ENCODE results near the gene PHLDA3.

Gene PHLDA3

DNA sequence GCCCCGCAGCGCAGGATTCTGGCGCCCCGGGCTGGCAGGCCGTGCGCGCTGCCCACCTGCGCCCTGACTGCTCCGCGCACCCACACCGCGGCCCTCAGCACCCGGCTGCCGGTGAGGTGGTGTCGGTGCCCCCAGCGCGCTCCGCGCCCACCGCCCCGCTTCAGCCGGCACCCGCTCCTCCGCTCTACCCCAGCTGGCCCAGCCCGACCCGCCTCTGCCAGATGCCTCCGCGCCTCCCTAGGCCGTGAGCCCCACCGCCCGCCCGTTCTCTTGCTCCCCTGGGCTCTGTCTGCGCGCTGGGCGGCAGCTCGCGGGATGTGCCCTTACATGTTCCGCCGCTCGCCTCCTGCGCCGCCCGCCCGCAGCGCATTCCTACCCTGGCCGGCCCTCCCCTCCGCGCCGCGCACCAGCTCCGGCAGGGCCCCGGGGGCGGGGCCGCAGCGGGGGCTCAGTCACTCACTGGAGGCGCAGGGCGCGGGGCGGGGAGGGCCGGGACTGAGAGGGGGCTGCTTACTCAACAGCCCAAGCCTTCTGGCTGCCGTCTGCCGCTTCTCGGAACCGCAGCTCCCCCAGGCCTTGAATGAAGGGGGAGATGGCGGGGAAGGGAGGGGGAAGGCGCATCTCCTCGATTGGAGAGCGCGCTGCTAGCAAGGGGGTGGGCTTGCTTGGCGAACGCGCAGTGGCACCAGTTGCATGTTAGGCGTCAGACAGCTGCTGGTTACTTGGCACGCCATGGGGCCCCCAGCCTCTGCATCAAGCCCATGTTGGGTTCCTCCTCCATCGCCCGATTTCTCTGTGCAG lies at the start of gene PHLDA3:
Gene PHLDA3 (minus strand): TSS at position 345 of the 801 bp plus-strand sequence. CDS start 402 bp downstream, outside the sequence.
- no peak for DNase-seq (ENCODE audit: low read depth)

DNA sequence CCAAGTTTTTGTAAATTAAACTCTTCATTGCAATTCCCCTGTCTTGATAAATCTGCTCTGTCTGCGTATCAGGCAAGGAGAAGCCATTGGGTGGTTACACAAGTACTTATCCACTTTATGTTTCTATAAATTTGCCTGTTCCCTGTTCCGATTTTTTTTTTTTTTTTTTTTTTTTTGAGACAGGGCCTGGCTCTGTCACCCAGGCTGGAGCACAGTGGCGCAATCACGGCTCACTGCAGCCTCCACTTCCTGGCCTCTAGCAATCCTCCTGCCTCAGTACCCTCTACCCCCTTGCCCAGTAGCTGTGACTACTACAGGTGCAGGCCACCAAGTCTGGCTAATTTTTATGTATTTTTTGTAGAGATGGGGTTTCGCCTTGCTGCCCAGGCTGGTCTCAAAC lies 49.1 kb upstream of the PHLDA3 start:
- no peak for DNase-seq (ENCODE audit: low read depth)

DNA sequence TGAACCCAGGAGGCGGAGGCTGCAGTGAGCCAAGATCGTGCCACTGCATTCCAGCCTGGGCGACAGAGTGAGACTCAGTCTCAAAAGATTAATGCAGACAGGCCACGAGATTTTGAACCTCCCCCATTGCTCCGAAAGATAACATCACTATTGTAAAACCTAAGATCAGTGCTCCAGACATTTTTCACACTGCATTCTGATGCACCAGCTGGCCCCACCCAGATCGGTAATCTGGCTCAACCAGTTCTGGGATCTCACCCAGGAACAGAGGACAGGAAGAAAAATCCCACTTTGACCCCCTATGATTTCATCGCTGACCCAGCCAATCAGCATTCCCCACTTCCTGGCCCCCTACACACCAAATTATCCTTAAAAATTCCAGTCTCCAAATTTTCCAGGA lies 48.6 kb upstream of the PHLDA3 start:
- no peak for DNase-seq (ENCODE audit: low read depth)

DNA sequence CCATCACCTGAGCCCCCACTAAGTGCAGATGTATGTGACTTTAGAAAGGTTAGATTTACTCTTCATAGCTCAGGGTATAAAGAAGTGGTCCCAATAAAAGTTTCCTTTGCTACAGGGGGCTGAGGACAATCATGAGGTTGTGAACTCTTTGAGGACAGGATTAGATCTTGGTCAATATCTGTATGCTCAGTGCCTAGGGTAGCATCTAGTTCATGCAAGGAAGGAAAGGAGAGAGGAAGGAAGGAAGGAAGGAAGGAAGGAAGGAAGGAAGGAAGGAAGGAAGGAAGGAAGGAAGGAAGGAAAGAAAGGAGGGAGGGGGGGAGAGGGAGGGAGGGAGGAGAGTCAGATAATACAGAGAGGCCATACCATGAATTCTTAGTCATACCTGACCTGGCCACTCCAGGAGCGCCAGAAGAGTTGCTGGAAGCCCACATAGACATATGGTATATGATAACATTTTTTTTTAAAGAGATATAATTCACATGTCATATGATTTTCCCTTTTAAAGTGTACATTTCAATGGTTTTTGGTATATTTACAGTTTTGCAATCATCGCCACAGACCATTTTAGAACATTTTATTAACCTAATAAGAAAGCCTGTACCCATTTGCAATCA lies 47.6 kb upstream of the PHLDA3 start:
- no peak for DNase-seq (ENCODE audit: low read depth)

DNA sequence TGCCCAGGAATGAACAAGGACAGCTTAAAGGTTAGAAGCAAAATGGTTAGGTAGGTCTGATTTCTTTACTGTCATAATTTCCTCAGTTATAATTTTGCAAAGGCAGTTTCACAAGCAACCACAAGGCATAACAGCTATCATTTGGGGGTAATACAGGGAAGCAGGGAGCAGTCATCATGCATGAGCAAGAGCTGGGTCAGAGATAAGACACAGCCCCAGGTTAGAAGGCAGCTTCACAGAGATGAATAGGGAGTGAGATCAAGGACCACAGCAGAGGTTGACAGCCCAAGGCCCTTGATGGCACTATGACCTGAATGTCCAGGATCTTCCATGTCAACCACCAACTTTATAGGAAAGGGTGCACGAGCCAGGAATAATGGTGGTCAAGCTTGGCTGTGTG lies 46.9 kb upstream of the PHLDA3 start:
- DNase-seq (ENCODE audit: low read depth), result no peak

DNA sequence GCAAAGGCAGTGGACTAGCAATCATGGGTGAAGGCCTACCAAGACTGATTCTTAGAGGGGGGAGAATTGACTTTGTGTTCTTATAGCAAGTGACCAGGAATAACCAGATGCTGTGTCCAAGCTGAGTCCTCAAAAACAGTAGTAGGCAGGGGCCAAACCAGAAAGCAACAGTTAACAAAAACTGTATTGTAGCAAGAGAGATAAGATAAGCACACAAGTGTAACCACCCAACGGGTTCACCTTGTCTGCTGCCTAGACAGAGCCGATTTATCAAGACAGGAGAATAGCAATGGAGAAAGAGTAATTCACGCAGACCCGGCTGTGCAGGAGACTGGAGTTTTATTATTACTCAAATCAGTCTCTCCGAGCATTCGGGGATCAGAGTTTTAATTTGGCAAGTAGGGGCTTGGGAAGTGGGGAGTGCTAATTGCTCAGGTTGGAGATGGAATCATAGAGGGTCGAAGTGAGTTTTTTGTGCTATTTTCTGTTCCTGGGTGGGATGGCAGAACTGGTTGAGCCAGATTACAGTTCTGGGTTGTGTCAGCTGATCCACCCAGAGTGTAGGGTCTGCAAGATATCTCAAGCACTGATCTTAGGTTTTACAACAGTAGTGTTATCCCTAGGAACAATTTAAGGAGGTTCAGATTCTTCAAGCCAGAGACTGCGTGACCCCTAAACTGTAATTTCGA lies 46.2 kb upstream of the PHLDA3 start:
- no peak for DNase-seq (ENCODE audit: low read depth)

DNA sequence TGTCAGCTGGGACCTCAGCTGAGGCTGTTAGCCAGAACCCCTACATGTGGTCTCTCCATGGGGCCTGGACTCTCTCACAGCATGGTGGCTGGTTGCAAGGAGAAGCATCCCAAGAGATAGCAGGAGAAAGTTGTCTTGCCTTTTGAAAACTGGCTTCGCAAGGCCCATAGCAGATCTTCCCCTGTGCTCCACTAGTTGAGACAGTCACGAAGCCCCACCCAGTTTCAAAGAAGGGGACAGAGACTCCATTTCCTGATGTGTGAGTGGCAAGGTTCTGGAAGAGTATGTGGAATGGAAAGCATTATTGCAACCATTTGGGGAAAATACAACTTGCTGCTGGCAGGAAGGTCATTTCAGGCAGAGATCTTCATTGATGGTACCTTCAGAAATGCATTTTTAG lies 45.5 kb upstream of the PHLDA3 start:
- no peak for DNase-seq (ENCODE audit: low read depth)

DNA sequence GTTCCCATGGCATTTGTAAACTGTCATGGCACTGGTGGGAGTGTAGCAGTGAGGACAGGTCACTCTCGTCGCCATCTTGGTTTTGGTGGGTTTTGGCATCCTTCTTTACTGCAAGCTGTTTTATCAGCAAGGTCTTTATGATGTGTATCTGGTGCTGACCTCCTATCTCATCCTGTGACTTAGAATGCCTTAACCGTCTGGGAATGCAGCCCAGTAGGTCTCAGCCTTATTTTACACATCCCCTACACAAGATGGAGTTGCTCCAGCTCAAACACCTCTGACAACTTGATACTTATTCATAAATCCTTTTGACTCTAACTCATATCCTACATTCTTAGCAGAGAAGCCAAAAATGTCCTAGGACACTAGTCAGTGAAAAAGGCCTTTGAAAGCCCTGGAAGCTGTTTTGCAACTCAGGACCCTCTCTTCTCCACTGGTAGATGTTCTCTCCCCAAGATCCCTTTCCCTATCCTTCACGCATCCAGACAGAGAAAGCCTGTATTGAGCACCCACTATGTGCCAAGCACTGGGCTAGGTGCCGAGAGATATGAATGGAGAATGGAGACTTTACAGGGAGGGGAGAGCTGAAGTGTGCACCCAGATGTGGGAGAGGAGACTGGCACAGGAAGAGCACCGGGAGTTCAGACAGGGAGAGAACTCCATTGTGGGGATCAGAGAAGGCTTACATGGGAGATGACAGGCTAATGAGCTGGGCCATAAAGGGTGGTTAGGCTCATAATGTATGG lies 44.7 kb upstream of the PHLDA3 start:
- DNase-seq (ENCODE audit: low read depth), result no peak

DNA sequence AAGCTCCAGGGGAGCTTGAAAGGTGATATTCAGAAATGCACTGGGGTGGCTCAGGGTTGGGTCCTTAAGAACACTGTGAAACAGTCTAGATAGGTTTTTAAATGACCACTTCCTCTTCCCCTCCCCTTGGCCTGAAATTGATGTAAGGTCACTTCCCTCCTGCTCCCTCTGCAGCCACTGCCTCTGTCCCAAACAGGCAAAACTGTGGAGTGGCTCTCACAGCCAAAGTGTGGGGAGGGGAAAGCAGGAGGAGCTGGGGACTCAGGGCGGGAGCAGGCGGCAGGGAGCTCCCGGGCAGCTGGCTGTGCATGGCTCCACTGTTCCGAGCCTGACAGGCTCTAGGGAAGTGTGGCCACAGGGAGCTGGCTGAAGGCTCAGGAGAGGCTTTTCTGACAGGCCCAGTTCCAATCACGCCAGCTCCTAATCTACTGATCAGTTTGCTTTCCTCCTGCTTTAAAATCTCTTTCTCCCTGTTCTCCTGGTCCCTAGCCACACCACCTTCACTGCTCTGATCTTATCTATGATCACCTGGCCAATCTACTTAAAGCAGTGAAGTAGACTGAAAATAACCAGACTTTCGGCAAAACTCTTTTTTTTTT lies 43.1 kb upstream of the PHLDA3 start:
- no peak for DNase-seq (ENCODE audit: low read depth)

DNA sequence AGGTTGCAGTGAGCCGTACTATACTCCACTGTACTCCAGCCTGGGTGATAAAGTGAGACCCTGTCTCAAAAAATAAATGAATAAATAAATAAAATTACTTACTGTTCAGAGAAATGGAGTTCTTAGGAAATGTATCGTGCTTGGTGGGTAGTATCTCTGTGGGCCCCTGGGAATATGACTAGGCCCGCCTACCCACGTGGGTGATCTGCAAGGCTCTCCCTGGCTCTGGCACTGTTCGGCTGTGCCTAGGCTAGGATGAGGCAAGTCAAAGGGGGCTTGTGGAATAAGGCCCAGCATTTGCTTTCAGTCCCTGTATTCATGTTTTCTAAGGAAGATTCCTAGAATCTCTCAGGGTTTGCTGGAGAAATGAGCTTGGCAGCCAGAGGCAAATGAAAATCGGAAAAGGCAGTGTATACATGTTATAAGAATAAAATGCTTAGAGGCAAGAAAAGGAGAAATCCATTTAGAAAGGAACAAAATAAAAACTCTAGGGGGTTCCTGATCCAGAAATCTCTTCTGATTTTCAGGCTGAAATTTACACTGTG lies 42.5 kb upstream of the PHLDA3 start:
- no peak for DNase-seq (ENCODE audit: low read depth)

DNA sequence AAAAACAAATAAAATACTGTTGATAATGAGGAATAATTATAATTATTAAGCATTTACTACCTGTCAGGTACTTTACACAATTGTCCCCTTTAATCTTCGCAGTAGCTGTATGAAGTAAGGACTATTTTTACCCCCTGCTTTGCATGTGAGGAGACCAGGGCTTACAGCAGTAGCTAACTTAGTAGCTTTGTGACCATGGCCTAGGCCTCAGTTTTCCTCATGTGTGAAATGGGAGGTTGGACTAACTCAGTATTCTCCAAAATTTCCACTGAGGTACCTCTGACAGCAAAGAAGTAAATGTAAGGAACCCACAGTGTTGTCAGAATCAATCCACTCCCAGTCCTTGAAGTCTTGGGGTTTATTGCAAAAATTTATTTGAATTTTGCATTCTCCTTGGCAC lies 41.7 kb upstream of the PHLDA3 start:
- DNase-seq (ENCODE audit: low read depth), result no peak

DNA sequence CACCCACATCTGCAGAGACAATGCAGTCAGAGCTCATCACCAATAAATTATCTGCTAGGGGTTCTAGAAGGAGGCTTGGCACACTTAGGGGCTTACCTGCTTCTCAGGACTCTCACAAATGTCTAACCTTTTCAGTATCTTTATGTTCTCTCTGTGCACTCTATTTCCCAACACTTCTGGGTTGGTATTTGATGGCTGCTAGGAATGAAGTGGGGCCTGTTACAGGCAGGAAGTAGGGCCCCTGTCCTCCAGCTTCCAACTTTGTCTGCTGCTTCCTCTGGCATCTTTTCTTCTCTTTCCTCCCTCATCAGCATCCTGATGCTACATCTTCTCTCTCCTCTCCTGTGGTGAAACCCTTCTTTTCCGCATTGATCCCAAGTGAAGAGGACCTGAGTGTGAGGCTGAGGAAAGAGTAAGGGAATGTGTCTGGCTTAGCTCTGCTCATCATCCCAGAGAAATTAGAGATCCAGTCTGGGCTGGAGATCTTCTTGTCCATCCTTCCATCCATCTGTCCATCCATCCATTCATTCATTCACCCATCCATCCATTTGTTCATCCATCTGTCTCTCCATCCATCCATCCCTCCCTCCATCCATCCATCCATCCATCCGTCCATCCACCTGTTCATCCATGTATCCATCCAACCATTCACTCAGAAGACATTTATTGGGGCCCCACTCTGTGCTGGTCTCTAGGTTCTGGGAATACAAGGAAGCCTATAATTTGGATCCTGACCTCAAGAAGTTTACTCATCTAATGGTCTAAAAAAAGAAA lies 40.8 kb upstream of the PHLDA3 start:
- no peak for DNase-seq (ENCODE audit: low read depth)

DNA sequence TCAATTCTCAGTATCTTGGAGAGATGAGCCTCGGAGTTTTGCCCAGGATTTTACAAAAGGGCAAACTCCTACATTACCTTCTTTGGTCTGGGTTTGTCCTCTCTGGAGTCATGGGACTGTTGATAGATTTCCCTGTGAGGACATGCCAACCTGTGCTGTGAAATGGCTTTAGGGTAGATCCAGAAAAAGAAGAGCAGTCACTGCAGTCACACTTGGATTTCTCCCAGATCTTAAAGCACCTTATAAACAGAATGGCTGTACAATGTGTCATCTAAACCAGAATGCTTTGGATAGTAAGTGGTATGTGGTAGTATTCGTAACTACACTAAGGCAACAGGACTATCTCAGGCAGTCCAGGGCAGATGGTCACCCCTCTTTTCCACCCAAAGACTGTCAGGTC lies 39.8 kb upstream of the PHLDA3 start:
- no peak for DNase-seq (ENCODE audit: low read depth)

DNA sequence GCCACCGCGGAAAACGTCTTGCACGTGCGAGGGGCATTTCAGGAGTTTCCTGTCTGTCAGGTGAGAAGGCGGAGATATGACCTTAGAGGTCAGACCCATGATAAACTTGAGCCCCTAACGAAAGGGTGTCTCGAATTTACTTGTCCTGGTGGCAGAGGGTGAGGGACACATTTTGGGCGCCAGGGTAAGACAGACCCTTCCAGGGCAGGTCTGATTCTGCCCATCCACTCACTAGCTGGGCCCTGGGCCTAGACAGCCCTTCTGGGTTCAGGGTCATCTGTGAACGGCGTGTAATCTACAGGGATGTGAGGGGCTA lies 38.3 kb upstream of the PHLDA3 start:
- no peak for DNase-seq (ENCODE audit: low read depth)

DNA sequence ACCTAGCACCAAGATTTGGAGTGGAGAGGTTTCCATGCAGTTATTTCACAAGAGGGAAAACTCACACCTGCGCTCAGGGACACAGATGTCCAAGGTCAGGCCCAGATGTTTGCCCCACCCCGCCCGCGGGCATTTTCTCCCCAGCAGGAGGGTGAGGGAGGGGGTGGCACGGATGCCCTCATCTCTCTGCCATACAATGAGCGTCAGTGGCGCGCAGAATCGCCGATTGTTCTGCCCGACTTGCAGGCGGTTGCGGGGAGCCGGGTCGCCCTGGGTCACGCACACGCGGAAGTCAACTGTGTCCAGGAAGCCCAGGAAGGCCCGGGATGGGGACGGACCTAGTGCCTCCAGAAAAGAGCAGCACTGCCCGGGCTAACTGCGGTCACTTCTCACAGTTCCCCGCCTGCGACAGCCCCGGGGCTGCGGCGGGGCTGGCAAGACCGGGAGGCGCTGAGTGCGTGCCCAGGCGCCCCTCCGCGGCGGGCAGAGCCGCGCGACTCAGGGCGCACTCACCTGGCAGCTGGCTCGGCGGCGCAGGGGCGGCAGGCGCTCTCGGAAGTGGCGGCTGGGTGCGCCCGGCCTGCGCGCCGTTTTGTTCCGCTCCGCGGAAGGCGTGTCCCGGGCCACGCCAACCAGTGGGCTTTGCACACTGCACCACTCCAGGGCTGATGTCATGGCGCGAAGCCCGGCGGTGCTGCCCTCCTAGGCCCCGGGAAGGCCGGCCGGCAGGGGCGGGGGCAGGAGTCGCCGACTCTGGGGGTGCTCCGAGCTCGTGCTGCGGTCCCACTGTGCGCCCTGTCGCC lies 37.8 kb upstream of the PHLDA3 start, which contains the start of gene CSRP1:
Gene CSRP1 (minus strand): TSS at position 567 of the 803 bp plus-strand sequence. CDS start 10,820 bp downstream, outside the sequence.
- DNase-seq (ENCODE audit: low read depth), result peak; percentile 76

DNA sequence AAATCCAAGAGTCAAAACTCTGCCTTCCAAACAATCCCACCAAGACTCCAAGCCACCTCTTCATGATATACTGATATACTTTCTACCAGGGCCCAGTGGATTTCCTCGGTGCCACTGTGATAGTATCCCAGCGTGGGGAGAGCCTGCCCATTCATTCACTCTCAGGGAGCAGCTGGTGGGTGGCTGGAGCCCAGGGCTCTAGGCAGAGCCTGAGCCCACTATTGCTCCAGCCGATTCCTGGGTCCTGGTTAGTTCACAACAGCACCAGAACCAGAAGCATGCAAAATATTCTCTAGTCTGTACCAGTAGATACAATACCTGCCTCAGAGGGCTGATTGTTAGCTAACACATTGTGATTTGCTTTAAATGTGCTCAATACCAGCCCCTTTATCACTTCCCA lies 37.1 kb upstream of the PHLDA3 start:
- no peak for DNase-seq (ENCODE audit: low read depth)

DNA sequence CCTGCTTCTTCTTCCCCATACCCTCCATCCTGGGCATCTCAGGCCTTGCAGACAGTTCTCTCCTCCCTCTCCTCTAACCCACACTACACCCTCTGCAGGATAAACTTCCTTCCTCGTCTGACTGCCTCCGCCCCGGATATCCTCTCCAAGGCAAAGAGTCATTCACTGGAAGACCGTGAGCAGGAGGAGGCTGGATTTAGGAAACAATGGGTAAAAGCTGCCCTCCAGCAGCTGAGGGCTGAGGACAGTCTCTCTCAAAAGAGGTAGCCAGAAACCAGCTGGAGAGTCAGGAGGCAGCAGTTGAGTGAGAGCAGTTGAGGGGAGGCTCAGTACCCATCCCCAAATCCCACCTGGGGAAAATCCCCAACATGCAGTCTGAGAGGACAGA lies 36.5 kb upstream of the PHLDA3 start:
- no peak for DNase-seq (ENCODE audit: low read depth)

DNA sequence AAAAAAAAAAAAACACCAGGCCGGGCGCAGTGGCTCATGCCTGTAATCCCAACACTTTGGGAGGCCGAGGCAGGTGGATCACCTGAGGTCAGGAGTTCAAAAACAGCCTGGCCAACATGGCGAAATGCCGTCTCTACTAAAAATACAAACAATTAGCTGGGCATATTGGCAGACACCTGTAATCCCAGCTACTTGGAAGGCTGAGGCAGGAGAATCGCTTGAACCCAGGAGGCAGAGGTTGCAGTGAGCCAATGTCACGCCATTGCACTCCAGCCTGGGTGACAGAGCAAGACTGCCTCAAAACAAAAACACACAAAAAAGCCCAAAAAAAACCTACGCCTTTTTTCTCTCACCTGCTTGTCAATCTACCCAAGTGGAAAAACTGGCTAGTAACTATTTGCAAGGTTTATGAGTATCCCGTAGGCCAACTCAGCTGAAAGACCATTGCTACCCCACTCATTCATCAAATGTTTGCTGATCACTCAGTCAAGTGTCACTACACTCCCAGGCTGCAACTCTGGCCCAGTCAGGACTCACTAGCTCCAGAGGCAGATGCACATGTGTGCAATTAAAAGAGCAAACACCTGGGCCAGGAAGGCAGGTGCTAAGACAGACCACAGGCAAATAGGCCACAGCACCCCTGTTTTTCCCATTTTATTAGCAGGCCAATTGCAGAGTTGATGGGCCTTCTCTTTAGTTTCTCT lies 36.0 kb upstream of the PHLDA3 start:
- no peak for DNase-seq (ENCODE audit: low read depth)

DNA sequence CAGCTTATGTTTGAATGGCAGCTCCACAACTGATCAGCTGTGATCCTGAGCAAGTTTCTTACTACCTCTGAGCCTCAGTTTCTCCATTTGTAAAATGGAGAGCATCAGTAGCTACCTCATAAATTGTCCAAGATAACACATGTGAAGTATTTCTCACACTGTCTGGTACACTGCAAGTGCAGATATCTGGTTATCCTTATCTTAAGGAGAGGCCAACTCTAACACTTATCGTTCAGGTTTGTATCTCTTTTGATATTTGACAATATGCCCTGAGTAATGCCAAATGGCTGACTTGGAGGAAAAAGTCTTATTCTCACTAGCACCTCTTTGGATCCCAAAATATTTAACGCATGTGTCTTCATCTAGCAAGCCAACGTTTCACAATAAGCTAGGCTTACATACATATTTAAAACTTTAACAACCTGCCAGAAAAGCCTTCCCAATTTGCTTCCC lies 35.2 kb upstream of the PHLDA3 start:
- no peak for DNase-seq (ENCODE audit: low read depth)

Measured in activated T-helper 9 cell treated with anti-CD3 and anti-CD28 coated beads, Interleukin-2, amount 50 U/mL, for 16 hours (primary cell).